GM12878 (cell line): ENCODE data around the gene TOX2. TPM values are rescaled to one million over a fixed set of nuclear protein-coding genes. Genes with fewer than 3 reads are reported as not detected.

Experiments
- ATAC-seq: fragments of 200-7000 bp; cut with Tn5 transposase; 3 replicates; pipeline ENCODE4 v1.9.1; 2020; ENCODE audit warnings: mild to moderate bottlenecking, moderate library complexity
- BruUV-seq: library from RNA; stranded (reverse); fragments of 400-500 nt; replicated peaks from 2 replicates; lab custom pipeline; 2021; lab: Mats Ljungman, UMichigan
- CTCF ChIA-PET: fragments of 300-600 bp; sonication (Branson Sonifier 250); formaldehyde crosslinking; extraction: SDS; loops from one replicate; lab custom pipeline; 2021; ENCODE audit warnings: inconsistent platforms; lab: Yijun Ruan, JAX
- POLR2A ChIA-PET: fragments of 350-600 bp; formaldehyde crosslinking; extraction: SDS; loops from one replicate; lab custom pipeline; 2021; ENCODE audit warnings: inconsistent platforms; lab: Charles Lee
- RAD21 ChIA-PET: fragments of 300-600 bp; sonication (Branson Sonifier 250); formaldehyde crosslinking; loops from one replicate; lab custom pipeline; 2023; ENCODE audit warnings: antibody characterized with exemption; ENCODE audit not compliant: unreplicated experiment; lab: Charles Lee
- SMC1A ChIA-PET: fragments of 300-600 bp; sonication (Branson Sonifier 250); formaldehyde crosslinking; loops from one replicate; lab custom pipeline; 2023; ENCODE audit not compliant: unreplicated experiment, uncharacterized antibody; lab: Charles Lee
- DNase-seq: peaks from one replicate; pipeline ENCODE4 v3.0.0-alpha.2; 2011; ENCODE audit warnings: low read depth, low spot score
- FAIRE-seq: peaks from 3 replicates; lab custom pipeline; 2011; peaks lifted over from hg19 to GRCh38; lab: Jason Lieb, UNC
- H2AFZ ChIP-seq: 2 replicates; pipeline ENCODE4 v1.6.0; 2011; ENCODE audit warnings: low read depth, low read length, control low read depth; ENCODE audit not compliant: control insufficient read depth
- H3K27ac ChIP-seq: 2 replicates; pipeline ENCODE4 v1.5.1; 2011; ENCODE audit warnings: control low read depth; ENCODE audit not compliant: control insufficient read depth, insufficient read depth
- H3K27me3 ChIP-seq, 2 experiments: replicated peaks in 1 of 2; 2 replicates each; pipeline versions ENCODE4 v1.6.0 to v1.6.1; 2011; ENCODE audit warnings: low read length in 1 of 2; ENCODE audit not compliant: control insufficient read depth in 2 of 2, insufficient read depth in 2 of 2
- H3K36me3 ChIP-seq, 2 experiments: 2 replicates each; pipeline ENCODE4 v1.5.1; 2011; ENCODE audit warnings: low read length in 1 of 2; ENCODE audit not compliant: control insufficient read depth in 2 of 2, insufficient read depth in 2 of 2
- H3K4me1 ChIP-seq: 2 replicates; pipeline ENCODE4 v1.6.1; 2011; ENCODE audit warnings: mild to moderate bottlenecking, low read length, moderate library complexity, mixed read lengths; ENCODE audit not compliant: control insufficient read depth, insufficient read depth
- H3K4me2 ChIP-seq: 2 replicates; pipeline ENCODE4 v1.6.0; 2011; ENCODE audit warnings: control low read depth; ENCODE audit not compliant: control insufficient read depth, insufficient read depth
- H3K4me3 ChIP-seq: fragments of 200-600 bp; sonication (generic); 2 replicates; pipeline ENCODE4 v1.5.1; 2016
- H3K79me2 ChIP-seq: 2 replicates; pipeline ENCODE4 v1.6.0; 2011; ENCODE audit warnings: low read length; ENCODE audit not compliant: control insufficient read depth, insufficient read depth
- H3K9ac ChIP-seq: 2 replicates; pipeline ENCODE4 v1.8.0; 2011; ENCODE audit warnings: low read length, control low read depth, mixed read lengths; ENCODE audit not compliant: control insufficient read depth, insufficient read depth
- H3K9me3 ChIP-seq: replicated peaks from 3 replicates; pipeline ENCODE4 v1.5.1; 2011; ENCODE audit warnings: mild to moderate bottlenecking, low read length; ENCODE audit not compliant: control insufficient read depth, insufficient read depth
- H4K20me1 ChIP-seq: 2 replicates; pipeline ENCODE4 v1.6.0; 2011; ENCODE audit not compliant: control insufficient read depth, insufficient read depth
- GATAD2B ChIP-seq: fragments of 450-650 bp; conservative IDR thresholded peaks from 2 replicates; pipeline ENCODE4 v1.6.1; 2017; ENCODE audit warnings: low read depth, mild to moderate bottlenecking, moderate library complexity
- MAX ChIP-seq: IDR thresholded peaks from 2 replicates; pipeline ENCODE4 v1.6.1; 2012; ENCODE audit warnings: low read depth, low read length, improper control_type of control experiment
- PBX3 ChIP-seq: IDR thresholded peaks from 2 replicates; pipeline ENCODE4 v1.6.1; 2011; ENCODE audit warnings: mild to moderate bottlenecking, low read depth, low read length, moderate library complexity; ENCODE audit not compliant: insufficient replicate concordance
- USF2 ChIP-seq: IDR thresholded peaks from 2 replicates; pipeline ENCODE4 v1.6.1; 2011; ENCODE audit warnings: low read depth, low read length, improper control_type of control experiment, borderline replicate concordance
- WGBS: methylation state at CpG from one replicate; pipeline ENCODE4 v1.1.6; 2016; ENCODE audit warnings: low lambda C conversion rate; ENCODE audit not compliant: insufficient replicate concordance, insufficient coverage; ENCODE audit errors: missing lambda C conversion rate; 5-methylcytosine and 5-hydroxymethylcytosine counted together
- in situ Hi-C: fragments of 300-500 bp; cut with MboI; formaldehyde crosslinking; loops from 9 replicates; pipeline ENCODE4 v1.14.3; 2018; ENCODE audit warnings: mixed read lengths
- intact Hi-C: fragments of 100-400 bp; cut with micrococcal nuclease; formaldehyde crosslinking; loops from one replicate; pipeline ENCODE4 v1.14.2; 2022; ENCODE audit not compliant: unreplicated experiment
- polyA plus RNA-seq, 11 experiments: library from polyadenylated mRNA; depleted of rRNA in 4 of 11; unstranded in 6 of 11; stranded (reverse) in 5 of 11; fragments of >200 nt; fragmentation: Nextera tagmentation in 4 of 11; fragmentation: Illumina TruSeq in 1 of 11; extraction: Ambion mirVana in 4 of 11; extraction: Trizol in 1 of 11; gene quantifications; 1 replicate in 1 of 11; 2 replicates in 10 of 11; pipeline versions ENCODE4 v1.2.1 to v1.2.3, GENCODE V29; 2011 to 2016; ENCODE audit warnings: inconsistent platforms in 2 of 11, missing spikeins in 2 of 11, low read depth in 1 of 11
- total RNA-seq, 4 experiments: library from RNA; depleted of rRNA in 3 of 4; stranded (reverse); fragments of >200 nt in 3 of 4; fragmentation: Illumina TruSeq in 1 of 4; extraction: Trizol in 1 of 4; gene quantifications; 2 replicates each; pipeline versions ENCODE4 v1.2.1 to v1.2.3, GENCODE V29; 2013 to 2021
- TF ChIP-seq, protein P1 (sequence below): fragments of 450-650 bp; IDR thresholded peaks from 2 replicates; pipeline ENCODE4 v1.6.1; 2017; ENCODE audit warnings: antibody characterized with exemption, mild to moderate bottlenecking, moderate library complexity

The TOX2 gene
- total and polyA plus RNA-seq, 10 of the 15 experiments (the other 5 are each of a cell fraction or from before 2014, with no cell fraction given), result 2.6 to 40.5 (median 7.9) TPM

GRCh38 chr20:44074252-44075151, 159.8 kb downstream of the TOX2 start:
- ChIA-PET SMC1A (interaction anchor here (0.6 to 9.8 kb wide), 3 partner anchors 17 to 324 kb away, joined by 3 to 67 read pairs (median 5); no protein-coding TSS in a partner anchor), RAD21 (interaction anchor here (0.9 to 1.3 kb wide), 5 partner anchors 18 to 323 kb away, joined by 3 to 4 read pairs (median 3); no protein-coding TSS in a partner anchor), POLR2A (no interaction called here), CTCF (interaction anchor here (1.3 to 16.0 kb wide), 4 partner anchors 10 to 324 kb away, joined by 3 to 223 read pairs (median 4); no protein-coding TSS in a partner anchor)
- Histone ChIP-seq H2AFZ (no peak overlapping the region), H3K79me2 (no peaks in the 10 kb centered on the region), H4K20me1 (no peaks in the 10 kb centered on the region), H3K4me1 (peaks cover 8% of the 10 kb centered on the region), H3K36me3 (no peaks in the 10 kb centered on the region), H3K9ac (no peak overlapping the region), H3K27ac (no peak overlapping the region), H3K4me3 (no peak overlapping the region), H3K4me2 (no peak overlapping the region), H3K9me3 (no peaks in the 10 kb centered on the region), H3K27me3 (no peaks in the 10 kb centered on the region)
- intact Hi-C loops, result no loop called here
- WGBS, result 73% methylated on average over 12 of the region's 12 CpGs
- no peak for TF ChIP-seq MAX
- TF ChIP-seq, protein P1, sequence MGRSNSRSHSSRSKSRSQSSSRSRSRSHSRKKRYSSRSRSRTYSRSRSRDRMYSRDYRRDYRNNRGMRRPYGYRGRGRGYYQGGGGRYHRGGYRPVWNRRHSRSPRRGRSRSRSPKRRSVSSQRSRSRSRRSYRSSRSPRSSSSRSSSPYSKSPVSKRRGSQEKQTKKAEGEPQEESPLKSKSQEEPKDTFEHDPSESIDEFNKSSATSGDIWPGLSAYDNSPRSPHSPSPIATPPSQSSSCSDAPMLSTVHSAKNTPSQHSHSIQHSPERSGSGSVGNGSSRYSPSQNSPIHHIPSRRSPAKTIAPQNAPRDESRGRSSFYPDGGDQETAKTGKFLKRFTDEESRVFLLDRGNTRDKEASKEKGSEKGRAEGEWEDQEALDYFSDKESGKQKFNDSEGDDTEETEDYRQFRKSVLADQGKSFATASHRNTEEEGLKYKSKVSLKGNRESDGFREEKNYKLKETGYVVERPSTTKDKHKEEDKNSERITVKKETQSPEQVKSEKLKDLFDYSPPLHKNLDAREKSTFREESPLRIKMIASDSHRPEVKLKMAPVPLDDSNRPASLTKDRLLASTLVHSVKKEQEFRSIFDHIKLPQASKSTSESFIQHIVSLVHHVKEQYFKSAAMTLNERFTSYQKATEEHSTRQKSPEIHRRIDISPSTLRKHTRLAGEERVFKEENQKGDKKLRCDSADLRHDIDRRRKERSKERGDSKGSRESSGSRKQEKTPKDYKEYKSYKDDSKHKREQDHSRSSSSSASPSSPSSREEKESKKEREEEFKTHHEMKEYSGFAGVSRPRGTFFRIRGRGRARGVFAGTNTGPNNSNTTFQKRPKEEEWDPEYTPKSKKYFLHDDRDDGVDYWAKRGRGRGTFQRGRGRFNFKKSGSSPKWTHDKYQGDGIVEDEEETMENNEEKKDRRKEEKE, result no peak
- no peak for TF ChIP-seq PBX3
- no peak for TF ChIP-seq USF2
- TF ChIP-seq GATAD2B, result no peak
- no TSS peak for BruUV-seq
- DNase-seq (no peak), FAIRE-seq (no peak), ATAC-seq (no peak)
- in situ Hi-C loops, result no loop called here
